ENCODE measurements around the gene HOXB8.

The HOXB8 gene

DNA sequence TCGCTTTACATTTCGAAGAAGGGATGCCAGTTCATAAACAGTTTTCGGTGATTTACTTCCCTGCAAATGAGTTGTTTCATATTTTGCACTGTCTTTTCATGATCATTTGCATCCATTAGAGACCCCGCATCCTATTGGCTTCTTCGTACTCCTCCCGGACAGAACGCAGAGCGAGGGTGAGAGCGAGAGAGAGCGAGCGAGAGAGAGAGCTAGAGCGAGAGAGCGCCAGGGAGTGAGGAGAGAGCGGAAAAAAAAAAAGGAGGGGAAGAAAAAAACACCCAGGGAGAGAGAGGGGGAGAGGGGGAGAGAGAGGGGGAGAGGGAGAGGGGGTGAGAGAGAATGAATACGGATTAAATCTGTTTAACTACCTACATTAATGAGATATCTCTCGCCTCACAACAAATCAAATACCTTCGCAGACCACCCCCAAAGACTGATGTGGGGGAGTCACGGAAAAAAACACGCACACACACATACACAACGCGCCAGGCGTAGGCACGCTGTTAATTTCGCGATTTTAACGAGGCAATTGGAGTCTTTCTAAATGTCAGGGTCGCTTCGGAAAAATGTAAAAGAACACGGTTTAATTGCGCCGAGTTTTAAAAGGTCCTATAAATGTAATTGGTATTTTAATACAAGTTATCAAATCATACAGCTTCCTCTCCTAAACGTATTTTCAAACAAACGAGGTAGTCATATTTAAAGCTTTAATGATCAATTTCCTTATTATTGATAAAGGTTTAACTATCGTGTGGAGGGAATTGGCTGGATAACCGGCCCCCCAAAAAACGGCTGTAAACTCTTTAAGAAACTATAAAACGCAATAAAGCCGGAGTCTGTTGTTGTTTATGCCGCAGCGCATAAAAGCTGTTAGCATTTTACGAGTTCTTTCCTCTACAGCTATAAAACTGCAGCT lies at the start of gene HOXB8:
Gene HOXB8, minus strand, starts transcription at position 246 of the 916 bp plus-strand sequence. CDS start 588 bp downstream, outside the sequence.
- DNase-seq (ENCODE audit: low spot score), result no peak

GRCh38 chr17:48663134-48663924 lies 48.2 kb upstream of the HOXB8 start:
- DNase-seq (ENCODE audit: low spot score), result no peak

DNA sequence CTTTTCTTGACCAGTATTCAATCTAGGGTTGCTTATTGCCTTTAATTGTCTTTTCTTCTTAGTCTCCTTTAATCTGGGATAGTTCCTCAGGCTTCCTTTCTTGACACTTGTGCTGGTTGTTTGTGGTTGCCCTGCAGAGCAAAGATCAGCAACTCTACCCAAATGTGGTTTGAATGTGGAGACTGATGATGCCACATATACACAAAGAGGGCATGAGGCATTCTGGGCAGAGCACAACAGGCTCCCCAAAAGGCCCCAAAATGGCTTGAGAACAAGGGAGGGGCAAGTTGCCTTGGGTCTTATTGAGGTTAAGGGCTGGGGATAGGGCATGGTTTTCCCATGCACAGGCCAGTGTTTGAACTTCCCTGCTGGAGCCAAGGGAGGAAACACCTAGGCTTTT lies 40.8 kb upstream of the HOXB8 start:
- no peak for DNase-seq (ENCODE audit: low spot score)

DNA sequence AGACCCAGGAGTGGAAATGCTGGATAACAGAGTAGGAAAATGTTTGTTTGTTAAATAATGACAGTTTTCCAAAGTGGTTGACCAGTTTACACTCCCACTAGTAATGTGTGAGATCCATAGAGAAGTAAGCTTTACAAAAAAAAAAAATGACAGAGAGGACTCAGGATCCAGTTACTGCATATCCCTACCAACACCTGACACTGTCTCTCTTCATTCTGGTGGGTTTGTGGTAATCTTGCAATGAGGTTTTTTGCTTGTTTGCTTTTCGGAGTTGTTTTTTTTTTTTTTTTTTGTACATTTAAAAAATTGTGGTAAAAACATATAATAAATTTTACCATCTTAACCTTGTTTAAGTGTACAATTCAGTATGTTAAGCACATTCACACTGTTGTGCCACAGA lies 34.6 kb upstream of the HOXB8 start:
- no peak for DNase-seq (ENCODE audit: low spot score)

DNA sequence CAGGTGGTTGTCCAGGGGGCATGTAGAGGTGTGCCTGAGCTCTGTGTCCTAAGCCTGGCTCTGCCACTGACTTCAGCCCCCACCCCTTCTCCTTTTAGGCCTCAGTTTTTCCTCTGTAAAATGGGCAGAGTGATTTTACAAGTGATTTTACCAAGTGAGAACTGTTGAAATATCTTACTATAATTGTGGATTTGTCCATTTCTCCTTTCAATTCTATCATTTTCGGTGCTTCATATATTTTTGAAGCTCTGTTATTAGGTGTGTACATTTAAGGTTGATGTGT lies 32.8 kb upstream of the HOXB8 start:
- no peak for DNase-seq (ENCODE audit: low spot score)

DNA sequence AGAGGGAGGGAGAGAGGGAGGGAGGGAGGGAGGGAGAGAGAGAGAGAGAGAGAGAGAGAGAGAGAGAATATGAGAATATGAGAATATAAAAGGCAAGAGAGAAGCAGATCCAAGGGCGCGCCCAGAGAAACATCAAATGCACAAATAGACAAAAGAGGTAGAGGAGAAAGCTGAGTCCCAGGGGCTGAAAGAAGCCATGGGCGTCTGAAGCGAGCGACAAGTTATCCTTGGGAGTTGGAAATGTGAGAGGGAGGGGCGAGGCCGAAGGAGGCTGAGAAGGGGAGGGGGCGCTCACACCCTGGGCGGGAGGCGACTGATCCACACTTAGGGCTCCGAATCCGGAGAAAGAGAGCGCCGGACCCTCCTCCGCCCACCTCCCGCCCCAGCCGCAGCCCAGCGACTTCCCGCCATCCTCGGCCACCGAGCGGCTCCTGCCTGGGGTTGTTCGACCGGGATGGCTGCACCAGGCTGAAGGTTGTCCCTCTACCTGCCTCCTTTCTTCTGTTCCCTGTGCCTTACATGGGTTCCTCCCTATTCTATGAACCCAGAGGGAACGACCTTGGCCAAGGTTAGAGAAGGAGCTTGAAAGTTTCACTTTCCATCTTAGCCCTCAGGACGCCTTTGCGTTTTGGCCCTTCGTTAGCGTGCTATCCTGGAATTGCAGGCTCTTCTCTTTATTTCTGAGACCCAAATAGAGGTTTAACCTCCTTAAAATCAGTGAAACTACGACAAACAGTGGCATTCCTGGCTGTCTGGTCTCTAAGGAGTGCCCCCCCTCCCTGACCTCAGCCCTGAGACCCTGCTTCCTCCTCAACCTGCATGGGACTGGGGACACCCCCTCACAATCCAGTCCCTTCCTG lies 32.2 kb upstream of the HOXB8 start:
- no peak for DNase-seq (ENCODE audit: low spot score)

DNA sequence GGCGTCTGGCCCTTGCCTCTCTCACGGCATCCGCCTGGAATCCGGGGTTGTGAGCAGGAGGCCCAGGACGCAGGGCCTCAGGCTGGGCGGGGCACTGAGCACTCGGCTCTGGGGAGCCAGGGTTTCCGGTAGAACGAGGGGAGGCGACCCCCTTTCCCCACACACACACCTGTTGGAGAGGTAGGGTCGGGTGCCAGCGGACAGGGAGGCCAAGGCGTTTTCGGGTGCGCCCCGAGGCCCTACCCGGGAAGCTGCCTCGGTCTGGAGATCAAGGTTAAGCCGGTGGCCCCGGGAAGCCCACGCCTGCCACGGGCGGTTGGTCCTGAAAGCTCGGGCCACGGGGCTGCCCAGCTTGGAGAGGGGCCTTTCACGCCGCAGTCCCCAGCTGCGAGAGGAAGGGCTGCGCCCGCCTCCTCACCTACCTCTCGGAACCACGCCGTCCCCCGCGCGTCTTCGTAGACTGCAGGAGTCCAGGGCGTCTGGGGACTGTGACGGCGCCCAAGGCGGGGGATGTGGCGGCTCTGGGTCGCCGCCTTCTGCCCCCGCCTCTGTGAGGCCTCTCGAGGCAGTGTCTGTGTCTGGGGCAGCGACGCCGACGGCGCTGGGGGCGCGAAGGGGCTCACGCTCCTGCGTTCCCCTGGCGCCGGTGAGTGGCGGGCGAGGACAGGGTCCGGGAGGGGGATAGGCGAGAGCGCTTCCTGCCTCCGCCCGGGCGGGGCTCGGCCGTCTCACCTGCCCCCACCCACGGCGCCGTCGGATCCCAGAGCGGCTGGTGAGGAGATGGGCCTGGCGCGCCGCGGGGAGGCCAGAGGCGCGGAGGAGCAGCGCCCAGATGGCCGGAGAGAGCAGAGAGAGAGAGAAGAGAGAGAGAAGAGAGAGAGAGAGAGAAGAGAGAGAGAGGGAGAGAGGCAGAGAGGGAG lies 31.4 kb upstream of the HOXB8 start:
- DNase-seq (ENCODE audit: low spot score), result no peak

DNA sequence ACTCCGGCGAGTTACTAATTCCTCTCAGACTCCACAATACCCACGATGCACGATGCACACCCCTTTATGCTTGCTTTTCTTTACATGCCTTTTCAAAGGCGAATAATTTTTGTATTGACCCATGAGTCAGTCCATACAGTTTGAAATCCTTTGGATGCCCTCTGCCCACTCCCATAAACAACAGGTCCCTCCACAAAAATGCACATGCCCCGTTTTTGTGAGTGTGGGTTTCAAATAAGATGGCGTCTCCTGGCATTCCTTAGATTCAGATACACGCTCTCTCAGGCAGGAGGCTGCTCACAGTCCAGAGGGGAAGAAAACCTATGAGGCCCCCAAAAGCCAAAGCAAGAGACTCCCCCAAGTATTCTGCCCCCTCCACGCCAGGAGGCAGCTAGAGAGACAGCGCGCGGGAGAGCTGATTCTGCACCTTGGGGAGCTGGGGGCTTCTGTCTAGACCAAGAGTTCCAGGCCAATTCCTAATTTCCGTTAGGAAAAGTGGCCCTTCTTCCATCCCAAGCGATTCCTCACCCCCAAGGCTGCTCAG lies 30.6 kb upstream of the HOXB8 start:
- no peak for DNase-seq (ENCODE audit: low spot score)

- no peak for DNase-seq (ENCODE audit: low spot score)
Observed at GRCh38 chr17:48644910-48645557, 29.9 kb upstream of the HOXB8 start.

GRCh38 chr17:48644159-48644558 lies 29.1 kb upstream of the HOXB8 start:
- DNase-seq (ENCODE audit: low spot score), result no peak

DNA sequence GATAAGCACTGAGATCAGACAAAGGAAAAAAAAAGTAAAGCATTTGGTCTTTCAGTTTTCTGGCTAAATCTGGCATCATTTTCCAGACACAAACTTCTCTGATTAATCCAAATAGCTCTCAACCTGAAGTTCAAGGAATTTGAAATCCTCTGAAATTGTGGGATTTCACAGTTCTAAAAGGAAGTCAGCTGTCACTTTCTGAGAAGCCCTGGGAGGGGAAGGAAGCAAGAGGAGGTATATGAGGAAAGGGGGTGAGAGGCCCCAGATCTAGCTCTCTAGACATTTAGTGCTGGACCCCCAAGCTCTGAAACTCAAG lies 28.6 kb upstream of the HOXB8 start:
- DNase-seq (ENCODE audit: low spot score), result no peak

GRCh38 chr17:48642843-48643696 lies 28.0 kb upstream of the HOXB8 start:
- DNase-seq (ENCODE audit: low spot score), result no peak

- DNase-seq (ENCODE audit: low spot score), result no peak
Observed at GRCh38 chr17:48642059-48642842, 27.2 kb upstream of the HOXB8 start.

GRCh38 chr17:48641541-48642058 lies 26.5 kb upstream of the HOXB8 start:
- no peak for DNase-seq (ENCODE audit: low spot score)

GRCh38 chr17:48640858-48641180 lies 25.7 kb upstream of the HOXB8 start:
- no peak for DNase-seq (ENCODE audit: low spot score)

GRCh38 chr17:48639982-48640857 lies 25.1 kb upstream of the HOXB8 start:
- DNase-seq (ENCODE audit: low spot score), result no peak

- DNase-seq (ENCODE audit: low spot score), result no peak
Observed at GRCh38 chr17:48639136-48639535, 24.0 kb upstream of the HOXB8 start.

Data from globus pallidus (tissue), 1 donor.